Ectodermal cell (in vitro differentiated cells): ENCODE results near the gene STAMBPL1.

Experiments
- H3K27ac ChIP-seq: 2 replicates; pipeline ENCODE4 v1.7.0; 2013; ENCODE audit warnings: mild to moderate bottlenecking, low read depth, low read length; ENCODE audit not compliant: insufficient read depth, poor library complexity, severe bottlenecking
- H3K27me3 ChIP-seq: 2 replicates; pipeline ENCODE4 v1.7.0; 2013; ENCODE audit warnings: mild to moderate bottlenecking, low read length; ENCODE audit not compliant: insufficient read depth, control insufficient read depth, poor library complexity, severe bottlenecking
- H3K36me3 ChIP-seq: one replicate; pipeline ENCODE4 v1.7.0; 2013; ENCODE audit warnings: low read length; ENCODE audit not compliant: control insufficient read depth, insufficient read depth
- H3K4me1 ChIP-seq: one replicate; pipeline ENCODE4 v1.7.0; 2013; ENCODE audit warnings: low read length; ENCODE audit not compliant: control insufficient read depth, insufficient read depth
- H3K4me3 ChIP-seq: 2 replicates; pipeline ENCODE4 v1.7.0; 2013; ENCODE audit warnings: low read depth, low read length, control low read depth; ENCODE audit not compliant: insufficient read depth
- H3K9me3 ChIP-seq: 2 replicates; pipeline ENCODE4 v1.7.0; 2013; ENCODE audit warnings: mild to moderate bottlenecking, low read length, moderate library complexity; ENCODE audit not compliant: control insufficient read depth
- WGBS, 2 experiments: methylation state at CpG; one replicate each; pipeline ENCODE4 v1.1.7; 2013; ENCODE audit warnings: missing lambda C conversion rate in 2 of 2; 5-methylcytosine and 5-hydroxymethylcytosine counted together

Gene STAMBPL1

DNA sequence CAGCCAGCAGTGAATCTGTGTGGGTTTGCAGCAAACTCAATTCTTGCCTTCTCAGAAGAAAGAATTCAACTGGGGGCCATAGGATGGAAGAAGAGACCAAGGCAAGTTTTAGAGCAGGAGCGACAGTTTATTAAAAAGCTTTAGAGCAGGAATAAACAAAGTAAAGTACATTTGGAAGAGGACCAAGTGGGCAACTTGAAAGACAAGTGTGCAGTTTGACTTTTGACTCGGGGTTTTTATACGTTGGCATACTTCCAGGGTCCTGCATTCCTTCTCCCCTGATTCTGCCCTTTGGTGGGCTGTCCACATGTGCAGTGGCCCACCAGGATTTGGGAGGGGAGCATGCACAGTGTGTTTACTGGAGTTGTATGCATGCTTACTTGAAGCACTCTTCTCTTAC lies 25.4 kb upstream of the STAMBPL1 start:
- WGBS, 2 experiments, result 95 to 99% methylated on average over 3 of the region's 3 CpGs

GRCh38 chr10:88857831-88858230 lies 22.2 kb upstream of the STAMBPL1 start:
- no peaks in the 10 kb centered on the region for H3K27me3 ChIP-seq
- H3K4me1 ChIP-seq, result no peaks in the 10 kb centered on the region
- no peak overlapping the region for H3K4me3 ChIP-seq

More for the DNA sequence above, 25.4 kb upstream of the STAMBPL1 start:
- no peaks in the 10 kb centered on the region for H3K27me3 ChIP-seq
- H3K4me1 ChIP-seq, result no peaks in the 10 kb centered on the region
- no peaks in the 10 kb centered on the region for H3K9me3 ChIP-seq
- no peaks in the 10 kb centered on the region for H3K36me3 ChIP-seq
- no peak overlapping the region for H3K27ac ChIP-seq
- no peak overlapping the region for H3K4me3 ChIP-seq

GRCh38 chr10:88858491-88858890 lies 21.6 kb upstream of the STAMBPL1 start:
- Histone ChIP-seq H3K36me3 (no peaks in the 10 kb centered on the region), H3K9me3 (no peaks in the 10 kb centered on the region), H3K4me3 (no peak overlapping the region), H3K27ac (no peak overlapping the region), H3K4me1 (no peaks in the 10 kb centered on the region), H3K27me3 (no peaks in the 10 kb centered on the region)
- 75 to 98% methylated on average over 2 of the region's 2 CpGs for WGBS, 2 experiments

More at GRCh38 chr10:88857831-88858230, 22.2 kb upstream of the STAMBPL1 start:
- Histone ChIP-seq H3K27ac (no peak overlapping the region), H3K9me3 (no peaks in the 10 kb centered on the region), H3K36me3 (no peaks in the 10 kb centered on the region)

- no peak overlapping the region for H3K4me3 ChIP-seq
- WGBS, 2 experiments, result 0% methylated on average over 1 of the region's 1 CpG; no CpG with 5 or more reads in 1 of the 2 experiments
- no peaks in the 10 kb centered on the region for H3K9me3 ChIP-seq
- H3K36me3 ChIP-seq, result no peaks in the 10 kb centered on the region
- no peaks in the 10 kb centered on the region for H3K4me1 ChIP-seq
- no peak overlapping the region for H3K27ac ChIP-seq
- H3K27me3 ChIP-seq, result no peaks in the 10 kb centered on the region
Observed at GRCh38 chr10:88861036-88861435, 19.0 kb upstream of the STAMBPL1 start.

DNA sequence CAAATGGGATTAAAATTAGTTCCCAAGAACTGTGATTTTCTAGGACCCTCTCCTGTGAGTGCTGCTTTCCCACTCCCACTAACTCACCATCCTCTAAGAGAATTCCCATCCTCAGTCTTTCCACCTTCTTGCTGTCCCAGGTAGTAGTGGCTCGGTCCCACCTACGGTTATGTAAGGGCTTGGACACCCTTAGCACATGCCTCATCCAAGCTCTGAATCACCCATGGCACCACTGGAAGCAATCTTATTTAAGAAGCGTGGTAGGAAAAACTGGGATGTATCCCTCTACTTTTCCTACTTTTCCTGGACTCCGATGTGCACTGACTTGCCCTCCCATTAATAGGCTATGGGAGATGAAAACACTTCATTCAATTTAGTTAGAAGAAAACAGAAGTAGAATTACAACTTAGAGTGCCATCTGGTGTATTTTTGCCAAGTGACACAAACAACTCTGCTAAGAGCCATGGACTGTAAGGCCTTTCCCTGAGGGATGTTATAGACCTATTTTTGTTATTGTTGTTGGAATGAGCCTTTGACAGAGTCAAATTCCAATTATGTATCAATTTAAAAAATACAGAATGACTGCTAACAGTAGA lies 14.7 kb upstream of the STAMBPL1 start:
- no peak overlapping the region for H3K4me3 ChIP-seq
- WGBS, 2 experiments, result 90 to 96% methylated on average over 3 to 4 of the region's 4 CpGs
- H3K9me3 ChIP-seq, result no peaks in the 10 kb centered on the region
- no peaks in the 10 kb centered on the region for H3K4me1 ChIP-seq
- H3K27ac ChIP-seq, result no peak overlapping the region
- H3K27me3 ChIP-seq, result no peaks in the 10 kb centered on the region
- H3K36me3 ChIP-seq, result no peaks in the 10 kb centered on the region

GRCh38 chr10:88866454-88866853 lies 13.6 kb upstream of the STAMBPL1 start:
- no peak overlapping the region for H3K27ac ChIP-seq
- no peaks in the 10 kb centered on the region for H3K9me3 ChIP-seq
- no peaks in the 10 kb centered on the region for H3K27me3 ChIP-seq
- no peaks in the 10 kb centered on the region for H3K4me1 ChIP-seq
- WGBS, 2 experiments, result 93 to 96% methylated on average over 2 of the region's 2 CpGs
- H3K36me3 ChIP-seq, result no peaks in the 10 kb centered on the region
- H3K4me3 ChIP-seq, result no peak overlapping the region

- no peak overlapping the region for H3K4me3 ChIP-seq
- H3K27ac ChIP-seq, result no peak overlapping the region
- H3K4me1 ChIP-seq, result no peaks in the 10 kb centered on the region
- H3K9me3 ChIP-seq, result no peaks in the 10 kb centered on the region
- H3K27me3 ChIP-seq, result no peaks in the 10 kb centered on the region
- no peaks in the 10 kb centered on the region for H3K36me3 ChIP-seq
Observed at GRCh38 chr10:88870089-88870488, 10.0 kb upstream of the STAMBPL1 start.

- Histone ChIP-seq H3K9me3 (no peaks in the 10 kb centered on the region), H3K27ac (no peak overlapping the region), H3K27me3 (peaks cover 4% of the 10 kb centered on the region), H3K4me3 (no peak overlapping the region), H3K4me1 (no peaks in the 10 kb centered on the region), H3K36me3 (no peaks in the 10 kb centered on the region)
- 100% methylated on average over 1 of the region's 2 CpGs; no CpG with 5 or more reads in 1 of the 2 experiments for WGBS, 2 experiments
Observed at GRCh38 chr10:88873757-88874156, 6.3 kb upstream of the STAMBPL1 start.

DNA sequence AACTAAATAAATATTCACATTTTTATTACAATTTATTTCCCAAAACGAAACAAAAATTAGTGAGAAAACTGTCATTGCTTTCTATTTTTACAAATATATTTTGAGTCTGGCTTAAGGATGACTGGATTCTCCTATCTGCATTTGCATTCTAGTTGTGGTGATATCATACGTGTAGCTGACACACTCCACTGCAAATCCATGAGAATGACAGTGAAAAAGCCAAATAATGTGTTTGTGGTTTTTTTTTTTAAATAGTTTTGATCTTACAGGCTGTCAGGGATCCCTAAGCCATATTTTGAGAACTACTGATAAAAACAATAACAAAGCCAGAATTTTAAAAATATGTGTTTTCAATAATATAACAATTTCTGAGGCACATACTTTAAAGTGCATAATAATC lies 5.8 kb upstream of the STAMBPL1 start:
- WGBS, 2 experiments, result 88 to 100% methylated on average over 1 to 2 of the region's 2 CpGs

GRCh38 chr10:88875081-88875480 lies 5.0 kb upstream of the STAMBPL1 start:
- Histone ChIP-seq H3K27me3 (peaks cover 18% of the 10 kb centered on the region), H3K9me3 (no peaks in the 10 kb centered on the region), H3K4me3 (no peak overlapping the region), H3K4me1 (no peaks in the 10 kb centered on the region), H3K36me3 (no peaks in the 10 kb centered on the region), H3K27ac (no peak overlapping the region)

More for the DNA sequence above, 5.8 kb upstream of the STAMBPL1 start:
- no peaks in the 10 kb centered on the region for H3K9me3 ChIP-seq
- H3K4me3 ChIP-seq, result no peak overlapping the region
- H3K27ac ChIP-seq, result no peak overlapping the region
- no peaks in the 10 kb centered on the region for H3K4me1 ChIP-seq
- peaks cover 10% of the 10 kb centered on the region for H3K27me3 ChIP-seq
- no peaks in the 10 kb centered on the region for H3K36me3 ChIP-seq

- peaks cover 39% of the 10 kb centered on the region for H3K27me3 ChIP-seq
- no peaks in the 10 kb centered on the region for H3K36me3 ChIP-seq
- H3K9me3 ChIP-seq, result no peaks in the 10 kb centered on the region
- no peak overlapping the region for H3K27ac ChIP-seq
- H3K4me3 ChIP-seq, result no peak overlapping the region
- WGBS, 2 experiments, result 93 to 96% methylated on average over 6 of the region's 6 CpGs
- no peaks in the 10 kb centered on the region for H3K4me1 ChIP-seq
Observed at GRCh38 chr10:88877298-88877697, 2.7 kb upstream of the STAMBPL1 start.
